ENCODE data around the gene TMEM38A. TPM values are rescaled to one million over a fixed set of nuclear protein-coding genes. Genes with fewer than 3 reads are reported as not detected.
A peak's percentile ranks its signal among the peaks of the same experiment; 100 is the strongest.

TMEM38A gene
- not detected for total RNA-seq (ENCODE audit: insufficient read depth, low replicate concordance)

DNA sequence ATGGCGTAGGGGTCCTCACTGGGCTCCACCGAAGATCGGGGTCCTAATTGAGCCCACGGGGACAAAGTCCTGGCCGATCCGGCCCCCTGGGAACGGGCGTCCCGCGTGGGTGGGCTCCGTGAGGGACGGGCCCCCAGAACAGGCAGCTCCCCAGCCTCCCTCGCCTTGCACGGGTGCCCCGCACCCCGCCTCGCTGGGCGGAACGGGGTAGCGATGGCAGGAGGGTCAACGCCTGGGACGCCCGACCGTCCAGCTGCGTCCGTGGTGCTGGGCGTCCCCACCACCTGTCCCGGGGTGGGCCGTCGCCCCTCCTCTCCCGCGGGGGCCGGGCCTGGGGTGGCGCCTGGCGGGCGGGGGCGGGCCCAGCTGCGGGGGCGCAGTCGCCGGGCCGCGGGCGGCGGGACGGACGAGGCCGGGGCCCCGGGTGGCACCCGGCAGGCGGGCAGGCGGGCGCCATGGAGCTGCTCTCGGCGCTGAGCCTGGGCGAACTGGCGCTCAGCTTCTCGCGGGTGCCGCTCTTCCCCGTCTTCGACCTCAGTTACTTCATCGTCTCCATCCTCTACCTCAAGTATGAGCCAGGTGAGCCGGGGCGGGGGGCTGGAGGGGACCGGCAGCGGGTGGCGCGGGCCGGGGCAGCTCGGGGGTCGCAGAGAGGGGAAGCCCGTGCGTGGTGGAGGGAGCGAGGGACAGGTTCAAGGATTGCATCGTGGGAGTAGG, at the start of gene TMEM38A:
Gene TMEM38A, plus strand, starts transcription at position 377 of the 717 bp plus-strand sequence. Its CDS starts 79 bp downstream, at position 456.
- DNase-seq (ENCODE audit: low spot score), result peak; percentile 27

DNA sequence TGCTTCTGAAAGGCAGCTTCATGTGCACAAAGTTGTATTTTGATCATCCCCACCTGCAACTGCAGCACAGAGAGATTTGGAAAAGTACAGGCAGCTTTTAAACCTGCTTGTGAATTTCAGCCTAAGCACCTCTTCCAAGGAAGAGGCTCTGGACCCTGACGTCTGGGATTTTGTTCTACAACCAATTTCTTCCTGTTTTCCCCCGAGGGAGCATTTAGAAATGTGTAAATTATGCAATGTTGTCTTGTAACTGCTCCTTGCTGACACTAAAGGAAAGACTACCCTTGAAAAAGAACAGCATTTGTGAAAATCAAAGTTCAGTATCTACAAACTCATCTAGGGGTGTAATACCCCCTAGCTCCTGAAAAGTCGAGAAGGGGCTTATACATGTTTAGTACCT, 48.3 kb upstream of the TMEM38A start:
- no peak for DNase-seq (ENCODE audit: low spot score)

- DNase-seq (ENCODE audit: low spot score), result no peak
Observed at GRCh38 chr19:16613841-16614240, 47.1 kb upstream of the TMEM38A start.

GRCh38 chr19:16614941-16615340, 46.0 kb upstream of the TMEM38A start:
- DNase-seq (ENCODE audit: low spot score), result peak; percentile 10

GRCh38 chr19:16615808-16616207, 45.1 kb upstream of the TMEM38A start:
- DNase-seq (ENCODE audit: low spot score), result no peak

DNA sequence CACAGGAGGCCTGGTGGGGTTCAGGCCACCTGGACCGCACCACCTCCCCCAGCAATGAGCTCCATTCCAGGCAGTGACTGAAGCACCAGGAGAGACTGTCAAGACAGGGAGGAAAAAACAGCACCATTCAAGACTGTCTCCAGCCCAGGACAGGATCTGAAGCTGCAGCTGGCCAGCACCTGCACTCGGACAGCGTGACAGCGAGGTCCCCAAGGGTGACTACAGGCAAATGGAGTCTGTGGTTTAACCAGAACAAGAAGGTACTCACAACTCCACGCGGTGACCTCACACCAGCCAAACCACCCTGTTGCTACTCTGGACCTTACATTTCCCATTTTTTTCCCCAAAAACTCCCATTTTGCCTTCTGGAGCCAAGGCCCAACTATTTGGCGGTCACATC, 42.7 kb upstream of the TMEM38A start:
- DNase-seq (ENCODE audit: low spot score), result no peak

DNA sequence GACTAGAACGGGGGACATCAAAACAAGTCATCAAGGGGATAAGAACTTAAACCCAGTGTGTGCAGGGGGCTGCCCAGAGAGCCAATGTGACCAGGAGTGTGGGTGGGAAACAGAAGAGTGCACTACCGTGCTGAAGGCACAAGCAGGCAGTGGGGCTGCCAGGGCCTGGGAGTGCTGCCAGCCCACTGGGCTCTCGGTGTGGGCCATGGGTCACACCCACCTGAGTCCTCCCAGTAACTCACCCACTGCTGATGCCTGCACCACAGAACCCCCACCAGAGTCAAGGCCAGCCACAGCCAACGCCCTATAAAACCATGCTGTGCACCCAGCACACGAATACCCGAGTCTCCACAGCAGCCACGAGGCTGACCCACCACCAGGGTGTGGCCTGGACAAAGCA, 41.5 kb upstream of the TMEM38A start:
- DNase-seq (ENCODE audit: low spot score), result no peak

GRCh38 chr19:16620018-16620417, 40.9 kb upstream of the TMEM38A start:
- no peak for DNase-seq (ENCODE audit: low spot score)

- DNase-seq (ENCODE audit: low spot score), result no peak
Observed at GRCh38 chr19:16620584-16620983, 40.4 kb upstream of the TMEM38A start.

- no peak for DNase-seq (ENCODE audit: low spot score)
Observed at GRCh38 chr19:16621165-16621800, 39.7 kb upstream of the TMEM38A start.

- DNase-seq (ENCODE audit: low spot score), result no peak
Observed at GRCh38 chr19:16623066-16623465, 37.9 kb upstream of the TMEM38A start.

DNA sequence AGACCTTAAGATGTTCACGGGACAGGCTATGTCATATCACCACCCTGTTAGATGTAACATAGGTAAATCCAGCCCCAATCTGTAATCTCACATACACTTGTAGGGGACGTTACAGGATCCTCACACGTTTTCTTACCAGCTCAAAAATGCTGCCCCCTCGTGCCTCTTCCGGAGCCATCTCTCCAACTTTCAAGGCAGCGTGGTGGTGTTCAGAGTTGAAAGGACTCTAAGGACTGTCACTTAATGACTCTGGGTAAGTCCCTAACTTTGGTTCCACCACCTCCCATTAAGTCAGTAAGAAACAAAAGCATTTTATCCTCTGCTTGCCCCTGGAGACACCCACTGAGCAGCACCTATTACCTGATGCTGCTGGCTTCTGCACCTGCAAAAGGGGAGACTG, 37.4 kb upstream of the TMEM38A start:
- DNase-seq (ENCODE audit: low spot score), result no peak

DNA sequence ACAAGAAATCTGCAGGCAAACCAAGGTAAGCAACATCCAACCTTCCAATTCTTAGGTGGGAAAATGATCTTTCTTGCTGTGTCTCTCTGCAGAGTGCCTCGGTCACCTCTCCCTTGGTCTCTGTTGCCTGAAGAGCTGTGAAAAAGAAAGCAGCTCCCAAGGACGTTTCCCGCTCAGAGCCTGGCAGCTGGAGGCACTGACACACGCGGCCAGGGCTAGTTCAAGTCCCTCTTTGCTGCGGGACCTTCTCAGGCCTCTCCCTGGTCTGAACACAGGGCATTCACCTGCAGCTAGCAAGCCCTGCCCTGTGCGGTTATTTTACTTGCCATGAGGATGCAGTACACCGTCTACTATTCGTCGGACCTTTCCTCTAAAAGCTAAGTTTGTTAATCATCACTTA, 36.7 kb upstream of the TMEM38A start:
- no peak for DNase-seq (ENCODE audit: low spot score)

GRCh38 chr19:16625163-16625958, 35.6 kb upstream of the TMEM38A start:
- no peak for DNase-seq (ENCODE audit: low spot score)

- DNase-seq (ENCODE audit: low spot score), result no peak
Observed at GRCh38 chr19:16626796-16627192, 34.1 kb upstream of the TMEM38A start.

DNA sequence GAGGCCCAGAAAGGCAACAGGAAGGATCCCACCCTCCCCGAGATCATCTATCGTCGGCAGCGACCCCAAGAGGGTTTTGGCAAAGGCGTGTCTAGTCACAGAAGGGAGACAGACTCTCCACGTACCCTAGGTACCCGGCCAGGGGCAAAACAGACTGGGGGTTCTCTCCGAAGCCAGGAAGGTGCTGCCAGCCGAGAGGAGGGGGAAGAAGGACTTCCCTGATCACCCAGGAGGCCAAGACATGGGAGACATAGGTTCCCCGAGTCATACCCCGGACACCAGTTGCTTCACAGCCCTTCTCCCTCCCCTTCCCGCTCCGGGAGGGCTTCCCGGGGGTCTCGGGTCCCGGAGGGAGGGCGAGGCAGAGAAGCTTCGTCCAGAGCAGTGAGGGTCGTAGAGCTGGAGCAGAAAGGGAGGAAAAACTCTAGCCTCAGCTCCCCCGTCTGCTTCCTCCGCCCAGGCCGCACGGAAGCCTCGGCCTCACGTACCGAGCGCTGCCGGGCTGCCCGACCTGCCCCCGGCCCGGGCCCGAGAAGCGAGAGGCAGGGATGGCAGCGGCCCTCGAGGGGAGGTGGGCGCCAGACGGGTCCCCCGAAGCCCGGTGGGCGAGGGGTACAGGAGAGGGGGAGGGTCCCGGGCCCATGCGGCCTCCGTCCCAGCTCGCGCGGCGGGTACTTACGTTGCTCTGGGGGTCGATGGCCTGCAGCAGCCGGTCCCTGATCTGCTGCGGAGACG, 33.6 kb upstream of the TMEM38A start:
- DNase-seq (ENCODE audit: low spot score), result no peak

- peak; percentile 8 for DNase-seq (ENCODE audit: low spot score)
Observed at GRCh38 chr19:16627928-16628182, 33.1 kb upstream of the TMEM38A start.

DNA sequence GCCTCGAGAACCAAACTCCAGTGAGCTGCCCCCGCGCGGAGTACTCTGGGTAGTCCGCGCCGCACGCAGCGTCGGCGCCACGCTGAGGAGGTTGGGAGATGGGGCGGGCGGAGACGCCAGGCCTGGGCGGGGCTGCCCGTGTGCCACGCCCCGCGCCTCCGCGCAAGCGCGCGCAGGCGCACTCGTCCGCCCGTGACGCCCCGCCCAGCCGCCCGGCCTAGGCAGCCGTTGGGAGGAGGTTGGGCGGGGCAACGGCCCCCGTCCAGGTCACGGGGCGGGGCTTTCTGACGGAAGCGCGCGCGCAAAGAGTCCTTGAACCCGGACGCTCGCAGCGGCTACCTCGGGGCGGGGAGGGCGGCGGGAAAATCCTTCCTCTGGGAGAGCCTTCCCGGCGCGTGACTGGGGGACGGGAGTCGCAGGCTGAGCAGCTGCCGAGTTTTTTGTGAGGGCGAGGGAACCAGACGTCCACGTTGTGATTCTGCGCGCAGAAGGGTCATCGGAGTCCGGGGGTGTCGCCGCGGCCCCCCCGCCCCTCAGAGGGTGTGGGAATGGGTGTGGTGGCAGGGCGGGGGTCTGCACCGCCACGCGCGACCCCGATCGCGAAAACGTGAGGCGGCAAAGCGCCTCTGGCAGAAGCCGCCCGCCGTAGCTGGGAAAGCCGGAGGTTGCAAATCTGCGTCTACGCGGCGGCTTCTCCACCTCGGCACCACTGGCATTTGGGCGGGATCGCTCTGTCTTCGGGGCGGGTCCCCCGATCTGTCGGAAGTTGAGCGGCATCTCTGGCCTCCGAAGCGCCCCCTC, 32.6 kb upstream of the TMEM38A start, which contains the start of gene MED26:
Gene MED26, minus strand, starts transcription at position 22 of the 801 bp plus-strand sequence. CDS start 261 bp downstream, outside the sequence.
- DNase-seq (ENCODE audit: low spot score), result peak; percentile 97

DNA sequence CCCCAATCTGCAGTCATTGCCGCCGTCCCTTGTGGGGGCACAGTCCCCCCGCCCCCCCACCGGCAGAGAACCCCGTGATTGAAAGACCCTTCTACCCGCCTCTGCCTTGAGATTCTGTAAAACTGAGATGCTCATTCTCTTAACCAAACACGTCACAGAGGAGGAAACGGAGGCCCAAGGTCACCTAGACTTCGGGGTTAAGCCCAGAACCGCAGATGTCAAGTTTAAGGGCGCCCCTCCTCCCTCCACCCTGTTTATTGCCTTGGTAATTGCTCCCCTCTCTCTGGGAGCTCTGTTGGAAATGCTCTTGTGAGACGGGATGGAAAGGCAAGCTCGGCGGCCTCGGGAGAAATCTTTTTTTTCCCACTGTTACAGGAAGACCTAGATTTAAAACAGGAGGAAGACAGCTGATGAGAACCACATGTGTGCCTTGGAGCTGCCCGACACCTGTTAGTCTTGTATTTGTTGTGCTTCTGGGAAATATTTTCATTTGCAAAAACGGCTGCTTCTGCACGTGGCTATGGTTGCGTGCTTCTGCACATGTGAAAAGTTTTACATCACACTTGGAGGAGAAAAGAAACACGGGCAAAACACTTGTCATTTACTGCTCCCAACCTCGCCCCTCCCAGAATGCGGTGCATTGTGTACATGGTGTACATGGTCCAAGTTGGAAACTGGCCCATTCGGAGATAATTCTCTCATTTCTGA, 31.8 kb upstream of the TMEM38A start:
- DNase-seq (ENCODE audit: low spot score), result peak; percentile 58

DNA sequence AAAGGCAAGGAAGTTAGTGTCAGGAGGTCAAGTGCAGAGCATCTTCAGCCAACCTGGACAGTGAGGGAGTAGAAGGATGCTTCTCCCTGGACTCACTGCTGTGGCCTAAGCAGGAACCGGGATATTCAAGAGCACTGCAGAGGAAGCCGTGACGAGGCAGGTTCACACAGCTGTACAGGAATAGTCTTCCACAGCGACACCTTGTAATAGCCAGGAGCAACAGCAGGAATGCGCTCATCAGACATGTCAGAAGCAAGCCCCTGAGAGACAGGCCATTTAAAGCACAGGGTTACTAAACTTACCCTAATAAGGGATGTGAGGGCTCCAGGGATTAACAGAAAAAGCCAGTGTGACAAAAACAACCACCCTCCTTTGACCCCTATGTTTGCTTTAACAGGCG, 29.5 kb upstream of the TMEM38A start:
- DNase-seq (ENCODE audit: low spot score), result no peak

Measured in umbilical cord (tissue), 2 donors.